ENCODE results near the gene EOGT. TPM values are rescaled to one million over a fixed set of nuclear protein-coding genes. Genes with fewer than 3 reads are reported as not detected.

Gene EOGT
- total RNA-seq, 4 donors from 2014 or later: 13.3 to 25.2 (median 20.1) TPM

DNA sequence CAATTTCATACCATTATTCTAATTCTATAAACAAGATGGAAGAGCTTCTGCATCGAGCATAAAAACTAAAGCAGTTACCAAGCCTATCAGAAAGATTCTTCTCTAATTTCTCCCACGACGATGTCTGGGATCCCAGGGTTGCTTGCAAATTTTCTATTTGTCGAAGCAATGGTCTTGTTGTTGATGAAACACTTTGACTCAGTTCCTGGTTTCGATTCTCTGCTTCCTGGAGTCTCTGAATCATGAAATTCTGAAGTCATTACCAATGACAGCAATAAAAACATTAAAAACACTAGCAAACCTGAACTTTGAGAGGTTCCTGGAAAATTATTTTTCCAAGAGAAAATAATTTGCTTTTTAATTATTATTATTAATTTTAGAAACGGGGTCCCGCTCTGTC is 20.0 kb upstream of the EOGT start:
- Histone ChIP-seq H3K9me3 (no peaks in the 10 kb centered on the region), H3K27ac (no peak overlapping the region), H3K4me1 (no peaks in the 10 kb centered on the region), H3K27me3 (no peaks in the 10 kb centered on the region), H3K36me3 (peaks cover 7 to 100% of the 10 kb centered on the region in 2 donors), H3K4me3 (no peak overlapping the region)
- TF ChIP-seq POLR2A (IDR thresholded peaks at IDR 0.05): no peak
- TF ChIP-seq, protein P1, sequence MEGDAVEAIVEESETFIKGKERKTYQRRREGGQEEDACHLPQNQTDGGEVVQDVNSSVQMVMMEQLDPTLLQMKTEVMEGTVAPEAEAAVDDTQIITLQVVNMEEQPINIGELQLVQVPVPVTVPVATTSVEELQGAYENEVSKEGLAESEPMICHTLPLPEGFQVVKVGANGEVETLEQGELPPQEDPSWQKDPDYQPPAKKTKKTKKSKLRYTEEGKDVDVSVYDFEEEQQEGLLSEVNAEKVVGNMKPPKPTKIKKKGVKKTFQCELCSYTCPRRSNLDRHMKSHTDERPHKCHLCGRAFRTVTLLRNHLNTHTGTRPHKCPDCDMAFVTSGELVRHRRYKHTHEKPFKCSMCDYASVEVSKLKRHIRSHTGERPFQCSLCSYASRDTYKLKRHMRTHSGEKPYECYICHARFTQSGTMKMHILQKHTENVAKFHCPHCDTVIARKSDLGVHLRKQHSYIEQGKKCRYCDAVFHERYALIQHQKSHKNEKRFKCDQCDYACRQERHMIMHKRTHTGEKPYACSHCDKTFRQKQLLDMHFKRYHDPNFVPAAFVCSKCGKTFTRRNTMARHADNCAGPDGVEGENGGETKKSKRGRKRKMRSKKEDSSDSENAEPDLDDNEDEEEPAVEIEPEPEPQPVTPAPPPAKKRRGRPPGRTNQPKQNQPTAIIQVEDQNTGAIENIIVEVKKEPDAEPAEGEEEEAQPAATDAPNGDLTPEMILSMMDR (IDR thresholded peaks at IDR 0.05 in 4 of 5, conservative IDR thresholded peaks at IDR 0.05 in 1 of 5): no peak
- in situ Hi-C loops (cut with MboI; ENCODE audit: low sequenced_read_pairs in 4 of 4): loop anchor here in 1 of 4 donors (25.0 kb wide), 1 partner anchor 279 kb away; no protein-coding TSS in a partner anchor
- no peak for ATAC-seq
- no peak for DNase-seq
- intact Hi-C loops (cut with DNase I; ENCODE audit: low total_unique reads): no loop called here

GRCh38 chr3:69032737-69033136 is 19.3 kb upstream of the EOGT start:
- no peaks in the 10 kb centered on the region for H3K9me3 ChIP-seq
- no peaks in the 10 kb centered on the region for H3K27me3 ChIP-seq
- no peak overlapping the region for H3K27ac ChIP-seq
- H3K4me1 ChIP-seq: no peaks in the 10 kb centered on the region
- H3K4me3 ChIP-seq: no peak overlapping the region
- H3K36me3 ChIP-seq: peaks cover 7 to 100% of the 10 kb centered on the region in 2 donors
- DNase-seq: no peak
- in situ Hi-C loops (cut with MboI; ENCODE audit: low sequenced_read_pairs in 4 of 4) (loop anchor here in 1 of 4 donors (25.0 kb wide), 1 partner anchor 280 kb away; no protein-coding TSS in a partner anchor), intact Hi-C loops (cut with DNase I; ENCODE audit: low total_unique reads) (no loop called here)
- ATAC-seq: no peak
- TF ChIP-seq POLR2A (IDR thresholded peaks at IDR 0.05): no peak
- TF ChIP-seq, protein P1 (IDR thresholded peaks at IDR 0.05 in 4 of 5, conservative IDR thresholded peaks at IDR 0.05 in 1 of 5): no peak

DNA sequence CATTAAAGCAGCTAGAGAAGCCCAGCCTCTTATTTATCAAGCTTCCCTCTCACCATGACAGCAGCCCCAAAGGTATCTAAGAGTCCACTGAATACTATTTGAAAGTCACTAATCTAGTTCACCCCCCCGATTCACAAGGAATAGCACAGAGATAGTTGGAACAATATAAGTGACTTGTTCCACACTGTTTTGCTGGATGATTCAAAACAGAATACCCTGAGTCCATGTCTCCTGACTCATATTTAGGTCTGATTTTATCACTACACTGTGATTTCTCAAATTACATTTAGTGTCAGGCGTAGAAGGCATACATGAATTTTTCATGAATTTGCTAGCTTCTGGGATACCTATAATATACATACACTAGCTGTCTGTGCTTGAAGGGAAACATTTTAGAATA is 18.7 kb upstream of the EOGT start:
- Histone ChIP-seq H3K36me3 (peaks cover 7 to 96% of the 10 kb centered on the region in 2 donors), H3K27me3 (no peaks in the 10 kb centered on the region), H3K27ac (no peak overlapping the region), H3K4me3 (no peak overlapping the region), H3K4me1 (no peaks in the 10 kb centered on the region), H3K9me3 (no peaks in the 10 kb centered on the region)
- intact Hi-C loops (cut with DNase I; ENCODE audit: low total_unique reads) (no loop called here), in situ Hi-C loops (cut with MboI; ENCODE audit: low sequenced_read_pairs in 4 of 4) (loop anchor here in 1 of 4 donors (25.0 kb wide), 1 partner anchor 280 kb away; no protein-coding TSS in a partner anchor)
- ATAC-seq: no peak
- TF ChIP-seq, protein P1 (IDR thresholded peaks at IDR 0.05 in 4 of 5, conservative IDR thresholded peaks at IDR 0.05 in 1 of 5): no peak
- no peak for TF ChIP-seq POLR2A (IDR thresholded peaks at IDR 0.05)
- no peak for DNase-seq

DNA sequence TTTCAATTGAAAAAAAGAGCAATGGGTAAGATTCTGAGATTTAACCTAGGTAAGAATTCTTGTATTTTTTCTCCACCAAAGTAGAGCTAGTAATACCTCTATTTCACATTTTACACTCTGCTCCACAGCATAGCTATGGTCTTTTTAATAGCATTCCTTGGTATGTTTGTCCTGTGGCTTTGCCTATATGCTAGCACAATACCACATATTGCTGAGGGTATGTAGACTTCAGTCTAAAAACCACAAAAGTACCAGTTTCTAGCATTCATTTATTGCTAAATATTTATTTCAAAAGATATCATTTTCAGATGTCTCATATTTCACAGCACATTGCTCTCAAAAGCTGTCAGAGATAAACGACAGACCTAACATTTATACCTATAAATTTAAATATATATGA is 18.2 kb upstream of the EOGT start:
- intact Hi-C loops (cut with DNase I; ENCODE audit: low total_unique reads): no loop called here
- no peak for DNase-seq
- no peak overlapping the region for H3K27ac ChIP-seq
- TF ChIP-seq, protein P1 (IDR thresholded peaks at IDR 0.05 in 4 of 5, conservative IDR thresholded peaks at IDR 0.05 in 1 of 5): no peak
- no peak for TF ChIP-seq POLR2A (IDR thresholded peaks at IDR 0.05)
- no peaks in the 10 kb centered on the region for H3K27me3 ChIP-seq
- H3K4me1 ChIP-seq: no peaks in the 10 kb centered on the region
- H3K36me3 ChIP-seq: peaks cover 7 to 96% of the 10 kb centered on the region in 2 donors
- no peaks in the 10 kb centered on the region for H3K9me3 ChIP-seq
- H3K4me3 ChIP-seq: no peak overlapping the region
- in situ Hi-C loops (cut with MboI; ENCODE audit: low sequenced_read_pairs in 4 of 4): loop anchor here in 1 of 4 donors (25.0 kb wide), 1 partner anchor 281 kb away; no protein-coding TSS in a partner anchor
- no peak for ATAC-seq

- DNase-seq: no peak
- Histone ChIP-seq H3K4me1 (no peaks in the 10 kb centered on the region), H3K9me3 (no peaks in the 10 kb centered on the region), H3K4me3 (no peak overlapping the region), H3K36me3 (peaks cover 0 to 12% of the 10 kb centered on the region in 2 donors), H3K27ac (no peak overlapping the region), H3K27me3 (no peaks in the 10 kb centered on the region)
- in situ Hi-C loops (cut with MboI; ENCODE audit: low sequenced_read_pairs in 4 of 4) (loop anchor here in 2 of 4 donors (25.0 kb wide), 1 partner anchor 291 kb away; no protein-coding TSS in a partner anchor), intact Hi-C loops (cut with DNase I; ENCODE audit: low total_unique reads) (no loop called here)
- no peak for ATAC-seq
- TF ChIP-seq POLR2A (IDR thresholded peaks at IDR 0.05): no peak
- TF ChIP-seq, protein P1 (IDR thresholded peaks at IDR 0.05 in 4 of 5, conservative IDR thresholded peaks at IDR 0.05 in 1 of 5): no peak
These were observed 7.4 kb upstream of the EOGT start for GRCh38 chr3:69020857-69021256.
